SKM-1 (cell line): ENCODE measurements around the gene PIK3C2G.
"Not testable (repeated sequence)": the region's sequence is repeated elsewhere in the genome, so short reads cannot be mapped to it uniquely, and the experiment has no call there.

Source experiments
- DNase-seq: peaks from one replicate; lab custom pipeline; 2025; ENCODE audit not compliant: unreplicated experiment; lab: John Stamatoyannopoulos, UW

Gene PIK3C2G

DNA sequence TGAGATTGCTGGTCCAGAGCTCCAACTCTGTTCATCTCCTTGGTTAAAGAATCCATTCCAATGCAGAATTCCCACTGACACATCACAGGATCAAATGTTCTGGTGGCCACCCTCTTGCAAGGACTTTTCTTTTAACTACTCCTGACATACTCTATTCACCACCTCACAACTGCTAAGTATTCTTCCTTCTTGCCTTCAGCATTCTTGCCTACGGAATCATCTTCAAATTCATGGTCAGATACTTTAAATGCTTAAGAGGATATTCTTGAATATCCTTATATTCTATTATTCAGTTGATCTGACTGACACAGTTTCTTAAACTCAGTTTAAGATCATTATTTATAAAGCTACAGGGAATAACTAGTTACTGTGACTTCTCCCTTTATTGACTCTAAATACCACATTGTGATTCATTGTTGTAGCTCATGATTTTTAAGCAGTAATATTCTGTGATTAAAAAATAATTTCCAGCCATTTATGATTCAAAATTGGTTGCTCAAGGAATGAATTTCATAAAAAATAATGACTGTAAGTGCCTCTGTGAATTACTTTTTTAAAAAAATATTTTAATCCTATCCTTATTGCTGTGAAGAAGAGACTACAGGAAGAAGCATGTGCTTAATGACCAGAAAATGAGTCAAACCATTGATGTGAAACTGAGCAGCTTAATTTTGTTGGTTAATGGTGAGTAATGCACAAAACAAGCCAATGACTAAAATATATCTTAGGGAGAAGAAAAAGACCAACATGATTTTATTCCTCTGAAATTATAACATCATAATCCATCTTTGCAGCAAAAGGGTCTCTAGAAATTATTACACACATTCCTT lies 207.1 kb downstream of the PIK3C2G start:
- DNase-seq = no peak

GRCh38 chr12:18470251-18470650 lies 208.9 kb downstream of the PIK3C2G start:
- no peak for DNase-seq

- no peak for DNase-seq
These were observed 211.0 kb downstream of the PIK3C2G start for GRCh38 chr12:18472304-18472703.

- DNase-seq = no peak
These were observed 211.5 kb downstream of the PIK3C2G start for GRCh38 chr12:18472806-18473205.

DNA sequence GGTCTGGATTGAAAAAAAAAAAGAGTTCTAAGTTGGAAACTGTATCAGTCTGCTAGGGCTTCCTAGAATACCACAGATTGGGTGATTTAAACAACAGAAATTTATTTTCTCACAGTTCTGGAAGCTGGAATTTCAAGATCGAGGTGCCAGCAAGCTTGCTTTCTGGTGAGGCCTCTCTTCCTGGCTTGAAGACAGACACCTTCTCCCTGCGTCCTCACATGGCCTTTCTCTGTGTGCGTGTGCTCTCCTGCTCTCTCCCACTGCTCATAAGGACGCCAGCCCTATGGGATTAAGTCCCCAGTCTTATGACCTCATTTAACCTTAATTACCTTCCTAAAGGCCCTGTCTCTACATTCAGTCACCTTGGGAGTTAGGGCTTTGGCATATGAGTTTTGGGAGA lies 215.5 kb downstream of the PIK3C2G start:
- DNase-seq = no peak

- no peak for DNase-seq
These were observed 217.9 kb downstream of the PIK3C2G start for GRCh38 chr12:18479256-18479655.

- DNase-seq = no peak
These were observed 221.3 kb downstream of the PIK3C2G start for GRCh38 chr12:18482601-18483120.

DNA sequence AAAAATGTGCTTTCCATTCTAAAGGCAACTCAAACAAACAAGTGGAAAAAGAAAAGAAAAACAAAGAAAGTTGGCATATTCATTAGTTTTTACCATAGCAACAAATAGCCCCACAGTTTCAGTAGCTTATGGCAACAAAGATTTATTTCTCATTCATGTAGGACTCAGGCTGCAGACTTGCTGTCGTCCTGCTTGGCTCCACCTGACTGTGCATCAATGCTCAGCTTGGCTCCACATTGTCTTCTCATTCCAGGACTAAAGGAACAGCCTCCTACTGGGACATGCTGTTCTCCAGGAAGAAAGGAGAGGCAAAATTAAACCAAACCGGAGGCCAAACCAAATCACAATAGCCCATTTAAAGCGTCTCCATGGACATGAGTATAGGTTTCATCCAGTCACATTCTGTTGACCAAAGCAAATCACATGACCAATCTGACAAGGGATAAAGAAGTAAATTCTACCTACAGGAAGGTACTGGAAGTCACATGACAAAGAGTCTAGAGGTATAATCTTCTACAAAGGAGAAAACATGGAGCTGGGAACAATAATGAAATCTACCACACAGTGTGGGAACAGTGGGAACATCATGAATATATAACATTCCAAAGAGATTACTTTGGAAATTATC lies 222.5 kb downstream of the PIK3C2G start:
- no peak for DNase-seq

DNA sequence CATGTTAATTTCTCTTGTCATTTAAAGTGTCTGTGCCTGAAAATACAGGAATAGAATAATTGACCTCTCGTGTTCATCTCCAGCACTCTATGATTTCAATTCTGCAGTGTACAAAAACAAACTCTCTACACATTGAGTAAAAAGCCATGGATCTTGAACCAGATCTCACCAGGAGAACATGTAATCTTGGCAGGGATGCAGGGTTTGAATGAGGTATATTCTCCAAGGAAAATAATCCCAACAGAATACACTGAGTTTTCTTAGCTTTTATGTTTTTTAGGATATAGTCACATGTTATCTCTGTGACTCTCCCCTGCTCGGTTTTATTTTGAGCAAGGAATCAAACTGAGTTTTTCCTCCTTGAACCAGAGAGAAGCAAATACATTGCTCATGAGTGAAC lies 224.7 kb downstream of the PIK3C2G start:
- DNase-seq = no peak

GRCh38 chr12:18487509-18487908 lies 226.2 kb downstream of the PIK3C2G start:
- DNase-seq = no peak

- no peak for DNase-seq
These were observed 231.2 kb downstream of the PIK3C2G start for GRCh38 chr12:18492372-18493025.

- no peak for DNase-seq
These were observed 234.8 kb downstream of the PIK3C2G start for GRCh38 chr12:18496156-18496555.

DNA sequence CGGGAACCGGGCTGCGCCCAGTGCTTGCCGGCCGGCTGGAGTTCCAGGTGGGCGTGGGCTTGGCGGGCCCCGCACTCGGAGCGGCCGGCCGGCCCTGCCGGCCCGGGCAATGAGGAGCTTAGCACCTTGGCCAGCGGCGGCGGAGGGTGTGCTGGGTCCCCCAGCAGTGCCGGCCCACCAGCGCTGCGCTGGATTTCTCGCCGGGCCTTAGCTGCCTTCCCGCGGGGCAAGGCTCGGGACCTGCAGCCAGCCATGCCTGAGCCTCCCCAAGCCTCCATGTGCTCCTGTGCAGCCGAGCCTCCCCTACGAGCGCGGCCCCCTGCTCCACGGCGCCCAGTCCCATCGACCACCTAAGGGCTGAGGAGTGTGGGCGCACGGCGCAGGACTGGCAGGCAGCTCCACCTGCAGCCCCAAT lies 238.8 kb downstream of the PIK3C2G start:
- DNase-seq = not testable (repeated sequence)

DNA sequence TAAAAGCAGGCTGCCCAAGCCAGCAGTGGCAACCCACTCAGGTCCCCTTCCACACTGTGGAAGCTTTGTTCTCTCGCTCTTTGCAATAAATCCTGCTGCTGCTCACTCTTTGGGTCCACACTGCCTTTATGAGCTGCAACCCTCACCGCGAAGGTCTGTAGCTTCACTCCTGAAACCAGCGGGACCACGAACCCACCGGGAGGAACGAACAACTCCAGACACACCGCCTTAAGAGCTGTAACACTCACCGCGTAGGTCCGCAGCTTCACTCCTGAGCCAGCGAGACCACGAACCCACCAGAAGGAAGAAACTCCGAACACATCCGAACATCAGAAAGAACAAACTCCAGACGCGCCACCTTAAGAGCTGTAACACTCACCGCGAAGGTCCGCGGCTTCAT lies 239.4 kb downstream of the PIK3C2G start:
- not testable (repeated sequence) for DNase-seq

DNA sequence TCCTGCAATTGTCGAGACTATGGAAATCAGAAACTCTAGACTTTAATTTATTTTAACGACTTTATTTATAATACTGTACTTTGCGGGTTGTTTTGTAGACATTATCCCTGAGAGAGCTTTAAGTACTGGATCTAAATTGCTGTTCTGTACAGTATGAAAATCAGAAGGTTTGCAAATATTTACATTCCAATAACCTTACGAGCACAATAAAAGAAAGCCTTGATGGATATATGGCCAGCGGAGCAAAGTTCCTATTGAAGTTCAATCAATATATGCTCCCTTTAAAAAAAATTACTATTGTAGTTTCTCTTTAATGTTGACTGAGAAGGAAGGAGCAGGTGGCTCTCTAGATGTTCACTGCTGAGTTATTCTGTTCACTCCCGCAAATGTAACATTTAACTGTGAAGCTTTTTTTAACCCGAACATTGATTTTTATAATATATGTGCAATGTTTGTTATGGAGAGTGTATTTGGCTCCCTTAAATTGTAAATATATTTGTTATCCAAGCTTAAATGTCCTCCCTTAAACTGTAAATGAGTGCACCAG lies 241.2 kb downstream of the PIK3C2G start:
- DNase-seq = no peak

- no peak for DNase-seq
These were observed 260.1 kb downstream of the PIK3C2G start for GRCh38 chr12:18521461-18521860.

DNA sequence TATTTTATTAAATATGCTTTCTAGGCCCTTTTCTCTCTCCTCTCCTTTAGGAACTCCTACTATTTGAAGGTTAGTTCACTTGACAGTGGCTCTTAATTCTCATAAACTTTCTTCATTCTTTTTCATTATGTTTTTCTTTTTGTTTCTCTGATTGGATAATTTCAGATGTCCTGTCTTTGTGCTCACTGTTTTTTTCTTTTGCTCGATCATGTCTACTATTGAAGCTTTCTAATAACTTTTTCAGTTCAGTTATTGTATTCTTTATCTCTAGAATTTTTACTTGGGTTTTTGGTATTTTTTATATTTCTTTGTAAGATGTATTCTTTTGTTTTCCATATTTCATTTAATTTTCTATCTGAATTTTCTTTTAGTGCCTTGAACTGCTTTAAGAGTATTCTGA lies 261.5 kb downstream of the PIK3C2G start:
- DNase-seq = no peak

DNA sequence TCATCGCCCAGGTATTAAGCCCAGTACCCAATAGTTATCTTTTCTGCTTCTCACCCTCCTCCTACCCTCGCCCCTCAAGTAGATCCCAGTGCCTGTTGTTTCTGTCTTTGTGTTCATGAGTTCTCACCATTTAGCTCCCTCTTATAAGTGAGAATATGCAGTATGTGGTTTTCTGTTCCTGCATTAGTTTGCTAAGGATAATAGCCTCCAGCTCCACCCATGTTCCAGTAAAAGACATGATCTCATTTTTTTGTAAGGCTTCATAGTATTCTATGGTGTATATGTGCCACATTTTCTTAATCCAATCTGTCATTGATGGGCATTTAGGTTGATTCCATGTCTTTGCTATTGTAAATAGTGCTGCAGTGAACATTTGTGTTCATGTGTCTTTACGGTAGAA lies 281.2 kb downstream of the PIK3C2G start:
- DNase-seq = not testable (repeated sequence)

GRCh38 chr12:18546399-18546798 lies 285.1 kb downstream of the PIK3C2G start:
- no peak for DNase-seq

- DNase-seq = no peak
These were observed 288.3 kb downstream of the PIK3C2G start for GRCh38 chr12:18549598-18549997.

DNA sequence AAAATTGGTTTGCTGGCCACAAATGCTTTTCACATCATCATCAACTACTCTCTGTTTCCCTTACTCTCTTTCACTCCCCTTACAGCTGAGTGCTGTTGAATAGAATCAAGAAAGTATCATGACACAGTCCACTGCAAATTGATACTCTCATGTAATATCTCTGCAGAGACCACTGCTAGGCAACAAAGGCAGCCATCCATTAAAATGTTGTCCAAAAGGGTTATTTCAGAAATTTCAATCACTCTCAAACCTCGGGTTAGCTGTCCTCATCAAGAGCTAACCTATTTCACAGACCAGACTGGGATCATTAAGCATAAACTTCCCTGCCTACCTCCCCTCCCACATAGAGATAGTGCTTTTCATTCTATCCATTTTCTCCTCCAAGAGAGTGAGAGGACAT lies 289.8 kb downstream of the PIK3C2G start:
- DNase-seq = no peak

- no peak for DNase-seq
These were observed 290.4 kb downstream of the PIK3C2G start for GRCh38 chr12:18551701-18552100.
